Fibroblast of skin of left quadriceps (primary cell): ENCODE data around the gene LSS.
"Not testable (repeated sequence)": the region's sequence is repeated elsewhere in the genome, so short reads cannot be mapped to it uniquely, and the experiment has no call there.

ENCODE experiments used
- DNase-seq, 2 experiments: peaks; one replicate each; pipeline ENCODE4 v3.0.0-alpha.2; 2013; ENCODE audit warnings: low read depth in 2 of 2

LSS gene

DNA sequence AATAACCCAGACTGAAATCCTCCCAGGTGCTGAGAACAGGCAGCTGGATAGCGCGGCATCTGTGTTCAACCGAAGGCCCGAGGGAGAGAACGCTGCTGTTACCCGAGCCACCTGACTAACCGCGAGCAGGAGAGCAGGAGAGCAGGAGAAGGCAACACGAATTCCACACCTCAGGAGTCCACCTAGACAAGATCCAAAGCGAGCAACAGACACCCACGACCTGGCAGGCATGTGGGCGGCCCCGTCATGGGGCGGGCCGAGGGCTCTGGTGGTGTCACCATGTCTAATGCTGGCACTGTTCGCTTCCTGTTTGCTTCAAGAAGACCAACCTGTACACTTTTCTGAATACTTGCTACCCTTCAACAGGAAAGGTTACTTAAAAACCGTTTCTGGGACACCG is 23.4 kb downstream of the LSS start:
- DNase-seq = no peak

DNA sequence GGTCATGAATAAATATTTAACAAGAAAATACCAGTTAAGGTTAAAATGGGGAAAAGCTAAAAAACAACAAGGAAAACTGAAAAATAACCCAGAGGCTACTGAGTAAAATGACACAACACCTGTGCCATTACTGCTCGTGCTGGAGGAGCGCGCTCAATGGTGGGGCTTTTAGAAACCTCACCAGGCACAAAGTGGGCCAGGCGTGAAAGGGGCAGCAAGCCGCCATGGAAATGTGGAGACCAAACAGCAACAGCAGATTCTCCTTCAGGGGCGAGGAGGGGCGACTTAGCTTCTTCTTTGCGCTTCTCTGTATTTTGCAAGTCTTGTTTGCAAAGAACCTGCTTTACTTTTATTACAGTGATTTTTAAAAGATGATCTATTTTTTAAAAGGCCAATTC is 25.4 kb downstream of the LSS start:
- no peak for DNase-seq

DNA sequence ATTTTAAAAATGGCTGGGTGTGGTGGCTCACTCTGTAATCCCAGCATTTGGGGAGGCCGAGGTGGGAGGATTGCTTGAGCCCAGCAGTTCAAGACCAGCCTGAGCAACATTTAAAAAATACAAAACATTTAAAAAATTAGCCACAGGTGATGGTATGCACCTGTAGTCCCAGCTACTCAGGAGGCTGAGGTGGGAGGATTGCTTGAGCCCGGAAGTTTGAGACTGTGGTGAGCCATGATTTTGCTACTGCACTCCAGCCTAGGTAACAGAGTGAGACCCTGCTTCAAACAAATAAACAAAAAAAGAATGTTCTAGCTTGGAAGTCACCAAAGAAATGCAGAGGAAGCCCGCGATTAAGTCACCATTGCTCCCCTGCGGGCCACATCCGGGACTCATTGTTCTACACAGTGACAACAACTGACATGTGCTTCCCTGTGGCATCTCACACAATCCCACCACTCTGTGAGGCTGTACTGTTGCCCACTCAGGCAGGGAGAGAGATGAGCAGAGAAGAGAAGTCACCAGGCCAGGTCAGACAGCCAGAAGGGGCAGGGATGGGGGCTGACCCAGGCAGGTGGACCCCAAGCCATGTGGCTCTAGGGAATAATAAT is 25.9 kb downstream of the LSS start:
- no peak for DNase-seq

DNA sequence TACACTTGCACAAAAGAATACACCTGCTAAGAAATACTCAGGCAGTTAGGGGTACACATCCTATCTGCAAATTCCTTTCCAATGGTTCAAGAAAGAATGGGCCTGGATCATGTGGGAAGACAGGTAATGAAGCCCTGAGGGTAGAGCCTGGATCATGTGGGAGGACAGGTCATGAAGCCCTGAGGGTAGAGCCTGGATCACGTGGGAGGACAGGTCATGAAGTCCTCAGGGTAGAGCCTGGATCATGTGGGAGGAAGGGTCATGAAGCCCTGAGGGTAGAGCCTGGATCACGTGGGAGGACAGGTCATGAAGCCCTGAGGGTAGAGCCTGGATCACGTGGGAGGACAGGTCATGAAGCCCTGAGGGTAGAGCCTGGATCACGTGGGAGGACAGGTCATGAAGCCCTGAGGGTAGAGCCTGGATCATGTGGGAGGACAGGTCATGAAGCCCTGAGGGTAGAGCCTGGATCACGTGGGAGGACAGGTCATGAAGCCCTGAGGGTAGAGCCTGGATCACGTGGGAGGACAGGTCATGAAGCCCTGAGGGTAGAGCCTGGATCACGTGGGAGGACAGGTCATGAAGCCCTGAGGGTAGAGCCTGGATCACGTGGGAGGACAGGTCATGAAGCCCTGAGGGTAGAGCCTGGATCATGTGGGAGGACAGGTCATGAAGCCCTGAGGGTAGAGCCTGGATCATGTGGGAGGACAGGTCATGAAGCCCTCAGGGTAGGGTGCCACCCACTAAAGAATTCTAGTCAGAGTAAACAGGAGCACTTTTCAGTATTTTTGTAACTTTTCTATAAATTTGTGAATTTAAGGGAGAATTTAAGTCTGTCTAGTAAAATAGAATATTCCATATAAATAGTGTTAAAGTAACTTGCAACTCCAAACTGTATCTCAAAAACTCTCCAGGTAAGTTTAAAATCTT is 27.4 kb downstream of the LSS start:
- DNase-seq = not testable (repeated sequence)

DNA sequence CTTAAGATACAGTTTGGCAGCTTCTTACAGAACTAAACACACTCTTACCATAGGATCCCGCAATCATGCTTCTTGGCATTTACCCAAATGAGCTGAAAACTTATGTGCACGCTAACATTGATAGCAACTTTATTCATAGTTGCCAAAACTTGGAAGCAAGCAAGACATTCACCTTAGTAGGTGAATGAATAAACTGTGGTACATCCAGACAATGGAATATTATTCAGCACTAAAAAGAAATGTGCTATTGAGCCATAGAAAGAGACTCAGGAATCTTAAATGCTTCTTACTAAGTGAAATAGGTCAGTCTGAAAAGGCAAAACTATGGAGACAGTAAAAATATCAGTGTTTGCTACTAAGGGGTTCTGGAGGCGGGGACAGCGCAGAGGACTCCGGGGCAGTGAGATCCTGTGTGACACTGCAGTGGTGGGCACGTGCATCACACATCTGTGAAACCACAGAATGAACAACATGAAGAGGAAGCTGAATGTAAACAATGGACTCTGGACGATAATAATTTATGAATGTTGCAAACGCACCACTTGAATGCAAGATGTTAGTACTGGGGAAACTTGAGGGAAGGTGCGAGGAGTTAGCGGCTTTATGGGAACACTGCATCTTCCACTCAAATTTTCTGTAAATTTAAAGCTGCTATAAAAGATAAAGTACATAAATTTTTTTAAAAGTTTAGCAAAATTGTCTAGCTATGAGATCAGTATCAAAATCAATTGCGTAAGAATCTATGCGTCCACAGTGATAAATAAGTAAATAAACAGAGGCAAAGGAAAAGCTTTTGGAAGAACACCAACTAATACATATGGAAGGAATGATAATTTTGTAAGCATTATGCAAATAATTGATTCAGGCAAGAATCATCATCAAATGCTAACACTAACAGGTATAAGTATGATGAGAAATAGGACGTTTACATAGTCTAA is 28.9 kb downstream of the LSS start:
- DNase-seq = no peak

DNA sequence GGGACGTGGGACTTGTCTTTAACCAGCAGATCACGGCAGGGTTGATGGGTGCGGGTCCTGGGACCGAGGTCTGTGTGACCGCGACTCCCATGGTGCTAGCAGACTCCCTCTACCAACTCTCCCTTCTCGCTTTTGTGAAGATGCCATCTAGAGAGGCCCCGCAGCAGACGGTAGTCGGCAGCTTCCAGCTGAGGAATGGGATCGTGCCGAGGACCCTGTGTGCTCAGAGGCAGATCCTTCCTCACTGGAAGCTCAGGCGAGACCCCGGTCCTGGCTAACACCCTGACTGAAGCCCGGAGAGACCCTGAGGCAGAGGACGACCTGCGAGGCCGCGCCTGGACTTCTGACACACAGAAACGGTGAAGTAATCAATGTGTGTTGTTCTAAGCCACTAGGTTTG is 31.8 kb downstream of the LSS start:
- DNase-seq = no peak

DNA sequence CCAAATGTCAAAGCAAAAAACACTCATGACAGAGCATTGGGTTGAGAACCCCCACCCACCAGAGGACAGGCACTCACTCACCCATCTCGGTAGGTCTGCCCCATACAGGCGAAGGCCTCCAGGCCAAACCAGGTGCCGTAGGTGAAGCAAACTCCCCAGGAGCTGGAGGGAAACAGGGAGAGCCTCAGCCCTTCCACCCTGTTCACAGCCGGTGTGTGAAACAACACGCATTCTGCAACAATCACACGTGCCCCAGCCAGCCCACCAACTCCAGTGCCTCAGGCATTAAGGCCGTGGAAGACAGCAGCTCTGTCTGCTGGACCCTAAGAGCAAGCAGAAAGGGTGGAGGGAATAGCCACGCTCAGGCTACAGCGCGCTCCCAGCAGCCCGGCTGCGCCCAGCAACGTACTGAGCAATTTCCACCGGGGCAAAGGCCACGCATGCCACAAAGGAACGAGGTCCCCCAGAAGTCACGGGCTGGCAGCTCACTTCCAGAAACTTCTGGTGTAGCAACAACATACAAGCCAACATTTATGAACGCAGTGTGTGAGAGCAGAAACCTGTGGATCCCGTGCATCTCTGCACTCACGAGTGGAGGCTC is 32.9 kb downstream of the LSS start:
- no peak for DNase-seq

DNA sequence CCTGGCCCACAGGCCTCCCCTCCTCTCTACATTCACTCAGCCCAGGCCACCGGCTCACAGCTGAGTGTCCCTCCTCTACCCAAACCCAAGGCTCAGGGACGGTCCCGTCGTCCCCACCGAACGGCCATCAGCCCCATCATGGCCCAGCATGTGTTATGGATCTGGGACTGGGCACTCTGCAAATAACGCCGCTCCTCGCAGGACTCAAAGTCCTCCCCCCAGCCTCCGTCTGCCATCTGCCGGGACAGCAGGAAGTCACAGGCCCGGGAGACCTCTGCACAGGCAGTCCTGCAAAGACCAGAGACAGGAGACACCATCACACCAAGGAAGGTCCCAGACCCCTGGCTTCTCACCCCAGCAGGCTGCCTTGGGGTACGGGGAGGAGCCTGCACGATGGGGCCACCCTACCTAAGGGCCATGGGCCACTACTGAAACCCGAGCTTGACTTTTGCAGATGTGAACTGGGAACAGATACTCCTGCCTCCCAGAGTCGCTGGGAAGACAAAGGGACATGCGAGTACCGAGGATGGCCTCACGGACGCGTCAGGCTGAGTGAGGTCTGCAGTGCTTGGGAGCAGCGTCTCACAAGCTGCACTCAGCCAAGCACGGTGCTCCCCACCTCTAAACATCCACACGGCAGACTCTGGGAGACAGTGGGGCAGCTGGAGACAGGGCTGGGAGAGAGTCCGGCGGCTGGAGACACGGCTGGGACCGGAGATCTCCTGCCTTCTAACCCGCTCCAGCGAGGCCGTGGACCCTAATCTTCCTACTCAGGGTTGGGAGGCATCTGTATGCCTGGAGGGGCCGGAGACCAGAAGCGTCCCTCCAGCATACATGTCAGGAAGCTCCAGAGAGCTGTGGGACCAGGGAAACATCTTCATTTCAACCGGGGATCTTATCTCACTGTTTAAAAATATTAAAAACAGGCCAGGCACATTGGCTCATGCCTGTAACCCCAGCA is 33.9 kb downstream of the LSS start:
- DNase-seq = no peak

DNA sequence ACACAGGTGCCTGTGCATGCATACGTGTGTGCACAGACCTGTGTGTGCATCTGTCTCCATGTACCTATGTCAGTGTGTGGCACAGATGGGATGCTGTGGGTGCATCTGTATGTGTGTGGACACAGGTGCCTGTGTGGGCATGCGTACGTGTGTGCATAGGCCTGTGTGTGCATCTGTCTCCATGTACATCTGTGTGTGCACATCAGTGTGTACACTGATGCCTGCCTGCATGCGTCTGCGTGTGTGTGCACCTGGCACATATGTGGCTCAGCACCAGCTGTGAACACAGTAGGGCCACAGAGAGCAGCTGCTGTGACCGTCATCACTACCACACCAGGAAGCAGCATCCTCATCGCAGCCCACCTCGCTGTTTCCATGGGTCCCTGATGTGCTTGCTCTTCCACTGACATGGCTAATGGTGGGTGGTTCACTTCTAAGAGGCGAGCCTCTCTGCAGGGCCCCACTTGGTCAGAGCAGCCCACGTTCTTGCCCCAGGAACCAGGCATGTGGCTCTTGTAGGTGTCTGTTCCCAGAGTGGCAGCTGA is 34.7 kb downstream of the LSS start:
- no peak for DNase-seq

DNA sequence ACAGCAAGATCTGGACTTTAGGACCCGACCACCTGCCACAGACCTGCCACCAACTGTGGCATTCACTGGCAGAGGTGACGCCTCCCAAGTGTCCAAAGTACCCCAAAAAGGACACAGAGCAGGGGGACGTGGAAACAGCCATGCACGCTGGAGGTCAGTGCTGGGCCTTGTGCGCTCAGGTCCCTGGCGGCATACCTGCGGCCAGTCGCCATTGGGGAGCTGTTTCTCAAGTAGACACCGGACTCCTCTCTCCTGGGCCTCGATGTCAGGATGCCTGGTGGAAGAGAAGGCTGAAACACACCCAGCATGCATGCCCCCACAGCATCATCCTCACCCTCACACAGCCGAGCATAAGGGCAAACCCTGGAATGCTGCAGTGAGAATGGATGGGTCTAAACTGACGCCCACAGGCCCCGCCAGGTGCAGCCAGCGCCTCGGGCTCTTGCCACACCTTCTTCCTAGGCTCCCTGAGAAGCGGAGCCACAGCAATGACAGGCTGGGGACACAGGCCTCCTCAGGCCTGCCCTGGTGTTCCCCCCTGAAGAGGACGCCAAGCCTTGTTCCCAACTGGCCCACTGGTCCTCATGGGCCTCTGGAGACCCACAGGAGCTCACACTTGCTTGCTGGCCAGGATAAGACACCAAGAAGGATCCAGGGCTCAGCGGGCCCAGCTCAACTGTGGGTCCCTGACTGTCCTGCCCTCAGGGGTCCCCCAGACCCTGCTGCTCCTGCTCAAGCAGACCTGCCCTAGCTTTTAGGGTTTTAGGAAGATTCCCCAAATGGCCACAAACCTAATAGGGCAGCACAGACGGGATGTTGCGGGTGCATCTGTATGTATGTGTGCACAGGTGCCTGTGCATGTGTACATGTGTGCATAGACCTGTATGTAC is 36.6 kb downstream of the LSS start:
- no peak for DNase-seq

DNA sequence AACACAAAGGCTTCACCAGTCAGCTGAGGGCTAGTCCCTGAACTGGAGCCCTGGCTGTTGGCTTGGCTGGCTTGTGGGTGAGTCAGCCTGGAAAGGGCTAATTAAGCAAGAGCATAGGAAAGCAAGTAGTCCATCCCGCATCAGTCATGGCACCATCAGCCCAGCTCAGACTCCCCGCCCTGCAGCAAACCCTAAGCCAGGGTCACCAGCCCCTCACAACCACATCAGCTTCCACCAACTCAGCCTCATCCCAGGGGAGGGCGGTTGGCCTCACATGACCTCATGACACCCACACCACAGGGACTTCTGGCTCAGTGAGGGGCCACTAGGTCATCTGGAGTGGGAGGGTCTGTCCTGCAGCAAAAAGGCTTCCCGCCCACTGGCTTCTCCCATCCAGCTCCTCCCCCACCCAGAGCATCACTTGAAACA is 37.3 kb downstream of the LSS start:
- peak in 1 of 2 experiments; percentile 24 for DNase-seq

DNA sequence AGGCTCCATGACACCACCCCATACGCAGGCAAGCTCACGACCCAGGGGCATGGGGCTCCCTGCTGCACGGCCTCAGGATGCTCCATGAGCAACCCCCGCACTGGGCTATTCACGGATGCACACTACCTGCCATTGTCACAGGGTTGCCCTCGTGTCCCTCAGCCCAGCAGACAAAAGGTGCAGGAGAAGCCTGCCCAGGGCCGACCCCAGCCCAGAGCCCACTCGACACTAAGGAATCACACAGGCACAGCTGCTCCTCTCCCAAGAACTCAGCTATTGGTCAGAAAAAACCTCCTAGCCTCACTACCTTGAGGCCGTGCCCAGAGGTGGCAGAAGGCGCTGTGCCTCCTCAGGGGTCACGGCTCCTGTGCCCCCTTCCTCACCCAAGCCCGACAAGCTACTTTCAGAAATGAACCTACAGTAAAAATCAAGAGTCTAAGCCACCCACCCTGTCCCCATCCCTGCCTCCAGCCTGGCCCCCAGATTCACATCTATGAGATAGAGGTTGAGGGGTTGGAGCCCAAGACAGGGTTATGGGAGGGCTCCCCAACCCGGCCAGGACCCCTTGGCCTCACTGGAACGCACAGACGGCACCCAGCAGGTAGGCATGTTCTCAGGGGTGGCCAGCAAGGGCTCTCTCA is 38.0 kb downstream of the LSS start:
- no peak for DNase-seq

DNA sequence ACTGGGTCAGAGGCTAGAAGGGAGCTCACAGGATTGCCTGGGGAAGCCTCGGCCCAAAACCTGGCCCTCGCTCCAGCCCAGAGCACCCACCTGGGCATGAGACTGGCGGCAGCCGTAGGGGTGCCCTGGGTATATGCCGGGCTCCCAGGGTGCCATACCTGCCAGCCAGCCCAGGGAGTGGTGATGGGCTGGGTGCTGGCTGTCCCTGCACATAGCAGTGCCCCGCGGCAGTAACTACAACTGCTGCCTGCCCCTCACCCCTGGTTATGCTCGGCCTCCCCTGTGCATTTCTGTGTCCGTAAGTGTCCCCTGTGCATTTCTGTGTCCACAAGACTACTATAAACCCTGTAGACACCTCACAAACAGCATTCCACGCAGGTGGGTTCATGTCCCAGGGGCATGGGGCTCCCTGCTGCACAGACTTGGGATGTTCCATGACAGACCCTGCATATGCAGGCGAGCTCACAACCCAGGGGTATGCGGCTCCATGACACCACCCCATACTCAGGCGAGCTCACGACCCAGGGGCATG is 38.5 kb downstream of the LSS start:
- DNase-seq = no peak

DNA sequence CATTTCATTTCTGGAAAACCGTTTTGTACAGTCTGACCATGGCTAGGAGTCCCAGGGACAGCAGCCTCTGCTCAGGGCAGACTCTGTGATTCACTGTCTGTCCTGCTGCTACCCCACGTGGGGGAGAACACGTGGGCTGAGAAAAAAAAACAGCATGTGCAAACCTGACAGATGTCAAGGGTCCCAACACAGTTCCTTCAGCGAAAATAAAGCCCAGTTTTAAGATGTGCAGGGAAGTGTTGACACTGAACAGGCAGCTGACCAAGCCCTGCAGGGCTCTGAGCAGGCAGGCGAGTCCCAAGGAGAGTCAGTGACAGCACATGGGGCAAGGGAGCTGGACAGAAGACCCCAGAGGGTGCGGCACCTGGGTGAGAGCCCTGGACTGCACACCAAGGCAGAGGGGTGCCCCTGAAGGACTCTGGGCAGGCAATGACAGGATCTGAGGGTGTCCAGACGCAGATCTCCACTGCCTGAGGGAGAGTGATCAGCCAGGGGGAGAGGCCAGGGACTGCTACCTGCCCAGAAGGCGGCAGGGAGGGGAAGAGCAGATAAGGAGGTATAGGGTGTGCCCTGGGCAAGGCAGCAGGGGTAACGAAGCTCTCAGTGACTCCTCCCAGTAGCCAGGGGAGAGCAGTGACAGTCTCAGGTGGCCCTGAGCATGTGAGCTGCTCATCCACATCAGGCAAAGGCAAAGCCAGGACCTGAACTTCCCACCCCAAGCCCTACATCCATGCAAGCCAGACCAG is 39.2 kb downstream of the LSS start:
- DNase-seq = no peak

DNA sequence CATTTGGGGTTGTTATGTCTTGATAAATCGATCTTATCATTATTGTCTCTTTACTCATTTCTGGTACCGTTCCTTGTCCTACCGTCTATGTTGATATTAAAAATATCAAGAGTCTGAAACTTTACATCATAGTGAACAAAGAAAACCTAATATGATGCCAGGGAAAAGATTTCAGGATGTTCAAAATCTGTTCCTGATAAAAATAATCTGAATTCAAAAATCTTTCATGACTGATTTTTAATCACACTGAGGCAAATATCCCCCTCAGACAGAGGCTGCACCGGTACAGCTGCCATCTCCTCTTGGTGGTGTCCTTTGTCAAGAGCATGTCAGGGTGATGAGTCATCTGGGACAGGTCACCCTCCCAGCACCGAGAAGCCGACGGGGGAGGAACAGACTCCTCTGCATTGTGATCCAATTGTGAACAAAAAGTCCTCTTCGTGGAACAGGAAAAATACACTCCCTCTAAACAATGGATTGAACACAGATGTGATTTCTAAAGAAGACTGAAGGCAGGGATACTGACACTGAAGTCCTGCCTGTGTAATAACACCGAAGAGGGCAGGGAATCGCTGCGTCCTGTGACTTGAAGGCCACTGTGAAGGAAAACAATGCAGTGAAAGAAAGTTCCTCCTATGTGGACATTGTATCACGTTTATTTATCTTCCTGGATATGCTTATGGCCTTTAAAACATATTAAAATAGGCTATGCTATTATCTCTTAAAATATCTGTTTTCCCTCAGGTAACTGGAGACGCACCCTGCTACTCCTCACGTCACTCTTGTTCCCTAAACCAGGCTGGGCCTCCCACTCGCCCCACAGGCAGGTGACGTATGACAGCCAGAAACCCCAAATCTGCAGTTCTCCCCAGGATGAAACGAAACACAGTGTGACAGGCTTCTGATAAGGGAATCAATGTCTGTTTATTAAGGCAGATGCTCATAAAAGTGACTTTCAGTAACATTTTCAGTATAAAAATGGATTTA is 40.1 kb downstream of the LSS start:
- DNase-seq = no peak

DNA sequence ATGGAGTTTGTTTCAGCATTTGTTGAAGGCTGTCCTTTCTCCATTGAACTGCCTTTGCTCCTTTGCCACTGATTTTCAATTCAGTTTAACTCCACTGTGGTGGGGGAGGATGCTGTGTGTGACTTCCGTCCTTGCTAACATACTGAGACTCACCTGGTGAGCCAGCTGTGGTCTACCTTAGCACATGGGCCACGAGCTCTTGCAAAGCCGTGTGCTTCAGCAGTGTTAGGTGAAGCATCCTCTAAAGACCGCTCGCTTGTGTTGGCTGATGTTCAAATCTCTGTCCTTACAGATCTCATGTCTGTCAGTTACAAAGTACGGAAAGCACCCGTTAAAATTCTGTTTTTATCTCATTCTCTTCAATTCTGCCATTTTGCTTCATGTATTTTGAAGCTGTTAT is 40.8 kb downstream of the LSS start:
- DNase-seq = no peak

DNA sequence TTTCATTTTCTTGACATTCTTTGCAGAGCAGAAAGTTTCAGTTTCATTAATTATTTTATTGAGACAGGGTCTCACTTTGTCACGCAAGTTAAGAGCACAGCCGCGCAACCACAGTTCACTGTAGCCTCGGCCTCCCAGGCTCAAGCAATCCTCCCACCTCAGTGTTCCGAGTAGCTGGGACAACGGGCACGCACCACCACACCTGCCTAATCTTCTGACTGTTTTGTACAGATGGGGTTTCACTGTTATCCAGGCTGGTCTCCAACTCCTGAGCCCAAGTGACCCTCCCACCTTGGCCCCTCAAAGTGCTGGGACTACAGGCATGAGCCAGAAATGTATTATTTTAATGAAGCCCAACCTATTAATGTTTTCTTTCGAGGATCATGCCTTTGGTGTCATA is 41.3 kb downstream of the LSS start:
- DNase-seq = no peak
